ENCODE measurements around the gene CCDC61.
A peak's percentile ranks its signal among the peaks of the same experiment; 100 is the strongest.

Gene CCDC61

DNA sequence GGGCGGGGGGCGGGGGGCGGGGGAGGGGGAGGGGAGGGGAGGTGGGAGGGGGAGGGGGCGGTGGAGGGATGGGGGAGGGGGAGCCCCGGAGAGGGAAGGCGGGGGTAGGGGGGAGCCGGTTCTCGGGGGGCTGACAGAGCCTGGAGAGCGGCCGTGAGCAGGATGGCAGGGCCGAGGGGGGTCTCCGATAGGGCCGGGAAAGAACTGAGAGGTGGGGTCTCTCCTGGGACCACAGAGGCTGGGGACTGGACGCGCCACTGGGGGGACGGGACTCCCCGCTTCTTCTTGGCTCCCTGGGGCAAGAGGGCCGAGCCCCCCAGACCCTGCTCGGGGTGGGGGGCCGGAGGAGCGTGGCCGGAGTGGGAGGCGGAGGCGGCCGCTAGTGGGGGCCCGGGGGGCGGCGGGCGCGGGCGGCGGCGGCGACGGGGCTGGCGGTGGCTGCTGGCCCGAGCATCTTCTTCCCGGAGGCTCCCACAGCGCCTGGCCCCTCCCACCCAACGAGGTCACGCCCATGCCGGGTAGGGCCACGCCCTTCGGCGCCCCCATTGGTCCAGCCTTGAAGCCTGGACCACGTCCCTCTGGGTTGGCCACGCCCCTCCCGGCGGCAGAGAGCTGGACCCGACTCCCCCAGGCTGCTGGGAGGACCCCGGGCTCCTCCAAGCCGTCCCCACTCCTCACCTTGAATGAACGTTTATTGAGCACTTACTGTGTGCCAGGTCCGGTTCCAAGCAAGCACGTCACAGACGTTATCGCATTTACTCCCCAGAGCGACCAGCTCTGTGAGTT, 21.5 kb upstream of the CCDC61 start, which contains the start of gene NOVA2:
NOVA2 (minus strand) TSS at position 313 of the 786 bp plus-strand sequence. CDS start 514 bp downstream, outside the sequence.
- Histone ChIP-seq H3K4me3 (ENCODE audit: low read depth, low read length, poor library complexity, severe bottlenecking) (peak within 1 kb of the TSS; percentile 52), H3K9me3 (ENCODE audit: low read length) (no peaks in the 10 kb centered on the region), H3F3A (ENCODE audit: insufficient read depth, low read length) (no peaks in the 10 kb centered on the region), H3K27me3 (ENCODE audit: insufficient read depth, low read length) (peaks cover 16% of the 10 kb centered on the region; the same call in 1 of the 2 replicates), H3K4me1 (ENCODE audit: insufficient read depth, low read length, severe bottlenecking) (no peaks in the 10 kb centered on the region), H3K4me2 (ENCODE audit: low read length) (peak within 1 kb of the TSS; percentile 52; the same call in 1 of the 2 replicates), H2AFZ (ENCODE audit: low read length) (no peak within 1 kb of the TSS), H3K9me2 (ENCODE audit: low read depth, low read length) (no peaks in the 10 kb centered on the region), H4K20me1 (ENCODE audit: insufficient read depth, low read length) (no peaks in the 10 kb centered on the region), H3K36me3 (ENCODE audit: insufficient read depth, low read length) (no peaks in the 10 kb centered on the region), H3K27ac (ENCODE audit: low read depth, low read length, poor library complexity, severe bottlenecking) (no peak within 1 kb of the TSS), H3K79me2 (ENCODE audit: insufficient read depth, low read length) (no peaks in the 10 kb centered on the region), H3K9ac (ENCODE audit: low read length) (no peak within 1 kb of the TSS)
- TF ChIP-seq, protein P1, sequence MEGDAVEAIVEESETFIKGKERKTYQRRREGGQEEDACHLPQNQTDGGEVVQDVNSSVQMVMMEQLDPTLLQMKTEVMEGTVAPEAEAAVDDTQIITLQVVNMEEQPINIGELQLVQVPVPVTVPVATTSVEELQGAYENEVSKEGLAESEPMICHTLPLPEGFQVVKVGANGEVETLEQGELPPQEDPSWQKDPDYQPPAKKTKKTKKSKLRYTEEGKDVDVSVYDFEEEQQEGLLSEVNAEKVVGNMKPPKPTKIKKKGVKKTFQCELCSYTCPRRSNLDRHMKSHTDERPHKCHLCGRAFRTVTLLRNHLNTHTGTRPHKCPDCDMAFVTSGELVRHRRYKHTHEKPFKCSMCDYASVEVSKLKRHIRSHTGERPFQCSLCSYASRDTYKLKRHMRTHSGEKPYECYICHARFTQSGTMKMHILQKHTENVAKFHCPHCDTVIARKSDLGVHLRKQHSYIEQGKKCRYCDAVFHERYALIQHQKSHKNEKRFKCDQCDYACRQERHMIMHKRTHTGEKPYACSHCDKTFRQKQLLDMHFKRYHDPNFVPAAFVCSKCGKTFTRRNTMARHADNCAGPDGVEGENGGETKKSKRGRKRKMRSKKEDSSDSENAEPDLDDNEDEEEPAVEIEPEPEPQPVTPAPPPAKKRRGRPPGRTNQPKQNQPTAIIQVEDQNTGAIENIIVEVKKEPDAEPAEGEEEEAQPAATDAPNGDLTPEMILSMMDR (IDR thresholded peaks at IDR 0.05; ENCODE audit: low read length) = no peak
- no peak for TF ChIP-seq EZH2 (IDR thresholded peaks at IDR 0.05; ENCODE audit: borderline replicate concordance, low read length)

DNA sequence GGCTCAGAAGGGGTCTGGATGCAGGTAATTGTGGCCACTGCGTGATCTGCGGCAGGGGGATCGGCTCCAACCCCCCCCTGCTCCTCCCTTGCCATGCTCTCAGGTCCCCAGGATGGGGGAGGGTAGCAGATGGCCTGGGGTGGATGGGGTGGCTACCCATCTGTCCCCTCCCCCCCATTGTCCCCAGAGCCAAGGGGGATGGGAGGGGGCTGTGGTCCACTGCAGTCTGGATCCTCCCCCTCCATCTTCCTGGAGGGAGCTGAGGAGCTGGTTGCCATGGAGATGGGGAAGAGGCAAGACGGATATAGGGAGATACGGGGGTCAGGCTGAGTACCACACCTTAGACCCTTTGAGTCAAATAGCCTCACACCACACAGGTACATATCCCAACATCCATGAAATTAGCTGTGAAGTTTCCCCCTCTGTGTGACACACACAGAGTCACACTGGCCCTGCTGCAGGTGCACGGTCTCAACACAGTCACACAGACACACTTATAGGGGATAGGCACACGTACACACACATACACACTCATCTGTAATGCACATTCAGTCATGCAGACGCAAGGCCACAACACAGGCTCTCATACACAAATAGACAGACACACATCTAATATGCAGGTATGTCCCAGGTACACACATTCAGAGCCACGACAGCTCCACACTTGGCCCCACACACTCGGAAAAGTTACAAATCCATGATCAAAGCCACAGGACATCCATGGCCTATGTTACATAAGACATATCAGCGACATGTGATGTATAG, 19.8 kb upstream of the CCDC61 start:
- no peak for TF ChIP-seq EZH2 (IDR thresholded peaks at IDR 0.05; ENCODE audit: borderline replicate concordance, low read length)
- TF ChIP-seq, protein P1 (IDR thresholded peaks at IDR 0.05; ENCODE audit: low read length) = no peak
- H3K4me2 ChIP-seq (ENCODE audit: low read length) = no peak overlapping the region
- H3K4me3 ChIP-seq (ENCODE audit: low read depth, low read length, poor library complexity, severe bottlenecking) = no peak overlapping the region
- peaks cover 16% of the 10 kb centered on the region; the same call in 1 of the 2 replicates for H3K27me3 ChIP-seq (ENCODE audit: insufficient read depth, low read length)
- H3K36me3 ChIP-seq (ENCODE audit: insufficient read depth, low read length) = no peaks in the 10 kb centered on the region
- no peaks in the 10 kb centered on the region for H3F3A ChIP-seq (ENCODE audit: insufficient read depth, low read length)
- H3K79me2 ChIP-seq (ENCODE audit: insufficient read depth, low read length) = no peaks in the 10 kb centered on the region
- no peaks in the 10 kb centered on the region for H3K4me1 ChIP-seq (ENCODE audit: insufficient read depth, low read length, severe bottlenecking)
- no peaks in the 10 kb centered on the region for H4K20me1 ChIP-seq (ENCODE audit: insufficient read depth, low read length)
- no peak overlapping the region for H2AFZ ChIP-seq (ENCODE audit: low read length)
- no peaks in the 10 kb centered on the region for H3K9me3 ChIP-seq (ENCODE audit: low read length)
- H3K9ac ChIP-seq (ENCODE audit: low read length) = no peak overlapping the region
- no peak overlapping the region for H3K27ac ChIP-seq (ENCODE audit: low read depth, low read length, poor library complexity, severe bottlenecking)
- no peaks in the 10 kb centered on the region for H3K9me2 ChIP-seq (ENCODE audit: low read depth, low read length)

DNA sequence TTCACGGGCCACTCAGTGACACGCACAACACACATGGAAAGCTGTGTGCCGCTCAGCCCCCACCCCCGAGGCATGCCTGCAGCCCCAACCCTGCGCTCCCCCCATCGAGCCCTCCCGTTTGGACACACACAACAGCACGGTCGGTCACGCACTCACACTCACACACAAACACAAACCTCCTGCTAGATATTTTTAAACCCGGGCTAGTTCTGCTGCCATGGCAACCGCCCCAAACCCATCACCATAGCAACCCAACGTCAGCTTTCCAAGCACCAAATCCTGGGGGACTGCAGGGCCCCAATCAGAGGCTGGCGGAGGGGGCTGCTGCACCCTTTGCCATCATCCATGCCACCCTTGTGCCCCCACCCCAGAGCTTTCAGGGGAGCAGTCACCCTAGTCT, 19.1 kb upstream of the CCDC61 start:
- TF ChIP-seq EZH2 (IDR thresholded peaks at IDR 0.05; ENCODE audit: borderline replicate concordance, low read length) = no peak
- TF ChIP-seq, protein P1 (IDR thresholded peaks at IDR 0.05; ENCODE audit: low read length) = no peak
- Histone ChIP-seq H3K27me3 (ENCODE audit: insufficient read depth, low read length) (0 out of 2 replicates have a peak, but pooled peaks cover 11% of the 10 kb centered on the region), H3K4me2 (ENCODE audit: low read length) (no peak overlapping the region), H3K36me3 (ENCODE audit: insufficient read depth, low read length) (no peaks in the 10 kb centered on the region), H2AFZ (ENCODE audit: low read length) (no peak overlapping the region), H3K79me2 (ENCODE audit: insufficient read depth, low read length) (no peaks in the 10 kb centered on the region), H3K4me3 (ENCODE audit: low read depth, low read length, poor library complexity, severe bottlenecking) (no peak overlapping the region), H4K20me1 (ENCODE audit: insufficient read depth, low read length) (no peaks in the 10 kb centered on the region), H3K27ac (ENCODE audit: low read depth, low read length, poor library complexity, severe bottlenecking) (no peak overlapping the region), H3K9me3 (ENCODE audit: low read length) (no peaks in the 10 kb centered on the region), H3F3A (ENCODE audit: insufficient read depth, low read length) (no peaks in the 10 kb centered on the region), H3K4me1 (ENCODE audit: insufficient read depth, low read length, severe bottlenecking) (no peaks in the 10 kb centered on the region), H3K9ac (ENCODE audit: low read length) (no peak overlapping the region), H3K9me2 (ENCODE audit: low read depth, low read length) (no peaks in the 10 kb centered on the region)
